Left ventricle myocardium inferior (tissue), 1 donor: ENCODE results near the gene OR2B3. TPM values are rescaled to one million over a fixed set of nuclear protein-coding genes. Genes with fewer than 3 reads are reported as not detected.

ENCODE experiments used
- DNase-seq: peaks from one replicate; pipeline ENCODE4 v3.0.0-alpha.2; 2020
- H3K27ac ChIP-seq: fragments of 200-600 bp; replicated peaks from 2 replicates; pipeline ENCODE4 v1.8.0; 2021
- H3K27me3 ChIP-seq: fragments of 200-600 bp; 2 replicates; pipeline ENCODE4 v1.8.0; 2021; ENCODE audit warnings: low read depth
- H3K36me3 ChIP-seq: fragments of 200-600 bp; 2 replicates; pipeline ENCODE4 v1.8.0; 2021
- H3K4me1 ChIP-seq: fragments of 200-600 bp; 2 replicates; pipeline ENCODE4 v1.8.0; 2021
- H3K4me3 ChIP-seq: fragments of 200-600 bp; 2 replicates; pipeline ENCODE4 v1.8.0; 2021; ENCODE audit warnings: mild to moderate bottlenecking, moderate library complexity
- H3K9me3 ChIP-seq: fragments of 200-600 bp; replicated peaks from 2 replicates; pipeline ENCODE4 v1.8.0; 2021
- CTCF ChIP-seq: fragments of 200-600 bp; IDR thresholded peaks from 2 replicates; pipeline ENCODE4 v1.8.0; 2021; ENCODE audit warnings: antibody characterized with exemption, mild to moderate bottlenecking, borderline replicate concordance
- intact Hi-C: fragments of 100-400 bp; cut with micrococcal nuclease; formaldehyde crosslinking; loops from one replicate; pipeline ENCODE4 v1.11.0; 2022
- total RNA-seq: library from RNA; stranded (reverse); fragmentation: NEBNext Ultra II Directional; extraction: Animal tissue kit (Norgen Biotek cat#: 25700); gene quantifications from one replicate; pipeline ENCODE4 v1.2.1, GENCODE V29; 2021
- donor health status: DM: no; HTN: yes; CAD: no; lungs with severe emphysema.

OR2B3 gene
- total RNA-seq, 1 donor from 2014 or later = not detected

- intact Hi-C loops = no loop called here
- TF ChIP-seq CTCF = no peak
- H3K27me3 ChIP-seq = peaks cover 8% of the 10 kb centered on the region
- no peaks in the 10 kb centered on the region for H3K36me3 ChIP-seq
- H3K9me3 ChIP-seq = no peaks in the 10 kb centered on the region
- H3K4me3 ChIP-seq = no peak overlapping the region
- no peak for DNase-seq
- no peaks in the 10 kb centered on the region for H3K4me1 ChIP-seq
- H3K27ac ChIP-seq = no peak overlapping the region
Observed at GRCh38 chr6:29079203-29079602, 7.9 kb downstream of the OR2B3 start.

- Histone ChIP-seq H3K4me1 (no peaks in the 10 kb centered on the region), H3K27ac (no peak overlapping the region), H3K9me3 (peaks cover 20% of the 10 kb centered on the region), H3K36me3 (no peaks in the 10 kb centered on the region), H3K27me3 (peaks cover 12% of the 10 kb centered on the region), H3K4me3 (no peak overlapping the region)
- no peak for DNase-seq
- no peak for TF ChIP-seq CTCF
- intact Hi-C loops = no loop called here
Observed at GRCh38 chr6:29071831-29072723, 15.0 kb downstream of the OR2B3 start.

GRCh38 chr6:29051680-29052079, 35.4 kb downstream of the OR2B3 start:
- Histone ChIP-seq H3K27me3 (peaks cover 6% of the 10 kb centered on the region), H3K9me3 (peaks cover 25% of the 10 kb centered on the region), H3K27ac (no peak overlapping the region), H3K4me1 (no peaks in the 10 kb centered on the region), H3K36me3 (no peaks in the 10 kb centered on the region), H3K4me3 (no peak overlapping the region)
- DNase-seq = no peak
- intact Hi-C loops = no loop called here
- TF ChIP-seq CTCF = no peak

- peaks cover 36% of the 10 kb centered on the region for H3K27me3 ChIP-seq
- TF ChIP-seq CTCF = no peak
- no peak within 1 kb of the TSS for H3K27ac ChIP-seq
- no peak for DNase-seq
- intact Hi-C loops = no loop called here
- no peaks in the 10 kb centered on the region for H3K9me3 ChIP-seq
- H3K36me3 ChIP-seq = no peaks in the 10 kb centered on the region
- H3K4me1 ChIP-seq = no peaks in the 10 kb centered on the region
- H3K4me3 ChIP-seq = no peak within 1 kb of the TSS
Observed at GRCh38 chr6:29045075-29045474, 42.0 kb downstream of the OR2B3 start, which contains the start of gene OR2W1. OR2W1 (minus strand) TSS chr6:29045175; CDS start chr6:29045175, 0 bp downstream.

Other genes with a start within 250 kb of the OR2B3 start
- 17.8 TPM for gene TRIM27, start 163.3 kb downstream of the OR2B3 start, total RNA-seq
- gene ZNF311, start 82.0 kb downstream of the OR2B3 start, total RNA-seq = 0.36 TPM
- not detected for gene OR2W1, start 42.1 kb downstream of the OR2B3 start, total RNA-seq
- not detected for gene OR2J1, start 12.2 kb upstream of the OR2B3 start, total RNA-seq
- not detected for gene OR2J3, start 20.7 kb upstream of the OR2B3 start, total RNA-seq
- gene OR2J2, start 83.6 kb upstream of the OR2B3 start, total RNA-seq = not detected
- gene OR14J1, start 214.4 kb upstream of the OR2B3 start, total RNA-seq = not detected